Posterior vena cava (tissue), 2 donors: Measurements from ENCODE around the gene ZSCAN23. TPM values are rescaled to one million over a fixed set of nuclear protein-coding genes. Genes with fewer than 3 reads are reported as not detected.
"Not testable (repeated sequence)": the region's sequence is repeated elsewhere in the genome, so short reads cannot be mapped to it uniquely, and the experiment has no call there.

Experiments used
- DNase-seq: peaks from one replicate; pipeline ENCODE4 v3.0.0-alpha.2; 2020; ENCODE audit warnings: low spot score
- intact Hi-C, 2 donors: fragments of 100-400 bp; cut with DNase I; formaldehyde crosslinking; loops; one replicate each; pipeline versions ENCODE4 v1.14.1 to v1.14.2; 2022 to 2023
- long read RNA-seq, 2 donors: library from polyadenylated mRNA; unstranded; transcript quantifications; one replicate each; pipeline ENCODE4 v2.0.0, GENCODE V29; 2020 to 2021
- total RNA-seq, 2 donors: library from RNA; stranded (reverse); fragmentation: NEBNext Ultra II Directional; extraction: Animal tissue kit (Norgen Biotek cat#: 25700); gene quantifications; one replicate each; pipeline ENCODE4 v1.2.1, GENCODE V29; 2021
- donor health status: DM: yes; HTN: yes; CAD: no.
- donor health status: DM: yes; HTN: yes; CAD: no.

Gene ZSCAN23
- total RNA-seq: 1 to 10 TPM; 2.0 to 2.8 TPM
- long read RNA-seq, donor 1, partial matches to known transcripts: 0 of 1 reads
- long read RNA-seq, donor 1, other reads (novel, unspliced or antisense): 1 of 1 reads
- long read RNA-seq, donor 2, partial matches to known transcripts: 0 of 1 reads
- long read RNA-seq, donor 2, other reads (novel, unspliced or antisense): 1 of 1 reads

GRCh38 chr6:28443112-28443773, at the start of gene ZSCAN23:
Gene ZSCAN23, minus strand, starts transcription at chr6:28443491. Its CDS starts 7,225 bp downstream, at chr6:28436266.
- peak; percentile 93 for DNase-seq
- intact Hi-C loops: no loop called here

- intact Hi-C loops: no loop called here
These were observed 48.7 kb upstream of the ZSCAN23 start for GRCh38 chr6:28491984-28492317.

GRCh38 chr6:28490205-28490890, 47.1 kb upstream of the ZSCAN23 start:
- DNase-seq: no peak

More at GRCh38 chr6:28491984-28492317, 48.7 kb upstream of the ZSCAN23 start:
- no peak for DNase-seq

GRCh38 chr6:28489366-28490204, 46.3 kb upstream of the ZSCAN23 start:
- intact Hi-C loops: no loop called here
- no peak for DNase-seq

More at GRCh38 chr6:28490205-28490890, 47.1 kb upstream of the ZSCAN23 start:
- intact Hi-C loops: no loop called here

DNA sequence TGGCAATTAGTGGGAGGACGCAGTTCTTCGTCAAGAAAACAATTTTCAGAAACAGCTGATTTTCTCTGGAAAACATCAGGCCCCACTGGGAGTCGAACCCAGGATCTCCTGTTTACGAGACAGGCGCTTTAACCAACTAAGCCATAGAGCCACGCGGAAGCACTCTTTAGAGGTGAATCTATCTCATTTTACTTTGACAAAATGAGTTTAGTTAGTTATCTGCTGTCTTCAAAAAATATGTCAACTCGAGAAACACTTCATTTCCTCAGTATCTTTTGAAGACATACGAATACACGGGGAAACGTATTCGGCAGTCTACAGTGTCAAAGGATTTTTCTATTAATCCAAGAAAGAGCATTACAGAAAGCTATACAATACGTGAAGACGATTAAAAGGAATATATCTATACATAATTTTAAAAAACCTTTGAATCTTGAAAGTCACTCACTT, 45.6 kb upstream of the ZSCAN23 start:
- no peak for DNase-seq
- intact Hi-C loops: no loop called here

DNA sequence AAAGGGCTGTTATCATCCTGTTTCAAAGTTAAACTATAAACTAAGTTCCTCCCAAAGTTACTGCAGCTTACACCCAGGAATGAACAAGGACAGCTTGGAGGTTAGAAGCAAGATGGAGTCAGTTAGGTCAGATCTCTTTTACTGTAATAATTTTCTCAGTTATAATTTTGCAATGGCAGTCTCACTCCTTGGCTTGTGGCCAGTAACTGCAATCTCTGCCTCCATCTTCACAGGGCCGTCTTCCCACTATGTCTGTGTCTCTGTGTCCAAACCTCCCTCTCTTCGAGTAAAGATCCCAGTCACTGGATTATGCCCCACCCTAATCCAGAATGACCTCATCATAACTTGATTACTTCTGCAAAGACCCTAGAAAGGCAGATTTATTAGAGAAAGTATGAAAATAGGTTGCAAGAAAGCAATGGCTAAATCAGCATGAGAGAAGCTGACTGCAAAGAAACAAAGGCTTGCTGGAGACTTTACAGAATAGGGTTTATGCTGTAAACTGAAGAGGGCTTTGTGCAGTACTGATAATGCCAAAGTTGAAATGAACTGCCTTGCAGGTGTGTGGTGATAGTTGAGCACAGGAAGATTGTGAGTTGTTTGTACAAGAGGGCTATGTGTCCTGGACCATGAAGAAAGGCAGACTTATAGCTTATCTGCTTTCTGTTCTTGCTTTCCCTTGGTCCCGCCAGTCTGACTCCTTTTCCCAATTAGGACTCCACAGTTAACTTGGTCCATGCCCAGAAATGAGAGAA, 43.9 kb upstream of the ZSCAN23 start:
- DNase-seq: no peak
- intact Hi-C loops: no loop called here

DNA sequence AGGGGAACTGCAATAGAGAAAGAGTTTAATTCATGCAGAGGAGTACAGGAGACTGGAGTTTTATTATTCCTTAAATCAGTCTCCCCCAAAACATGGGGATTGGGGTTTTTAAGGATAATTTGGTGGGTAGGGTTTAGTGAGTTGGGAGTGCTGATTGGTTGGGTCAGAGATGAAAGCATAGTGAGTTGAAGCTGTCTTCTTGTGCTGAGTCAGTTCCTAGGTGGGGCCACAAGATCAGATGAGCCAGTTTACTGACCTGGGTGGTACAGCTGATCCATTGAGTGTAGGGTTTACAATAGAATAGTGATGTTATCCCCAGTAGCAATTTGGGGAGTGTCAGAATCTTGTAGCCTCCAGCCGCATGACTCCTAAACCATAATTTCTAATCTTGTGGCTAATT, 43.2 kb upstream of the ZSCAN23 start:
- intact Hi-C loops: no loop called here
- no peak for DNase-seq

- intact Hi-C loops: no loop called here
- no peak for DNase-seq
These were observed 42.2 kb upstream of the ZSCAN23 start for GRCh38 chr6:28485482-28485881.

- intact Hi-C loops: no loop called here
- no peak for DNase-seq
These were observed 37.1 kb upstream of the ZSCAN23 start for GRCh38 chr6:28480253-28480932.

GRCh38 chr6:28478518-28478917, 35.2 kb upstream of the ZSCAN23 start:
- intact Hi-C loops: no loop called here
- DNase-seq: no peak

- DNase-seq: no peak
- intact Hi-C loops: no loop called here
These were observed 31.3 kb upstream of the ZSCAN23 start for GRCh38 chr6:28474441-28475219.

GRCh38 chr6:28469153-28469745, 26.0 kb upstream of the ZSCAN23 start:
- intact Hi-C loops, DNase-seq: not testable (repeated sequence)

GRCh38 chr6:28468056-28468455, 24.8 kb upstream of the ZSCAN23 start:
- no peak for DNase-seq
- intact Hi-C loops: no loop called here

DNA sequence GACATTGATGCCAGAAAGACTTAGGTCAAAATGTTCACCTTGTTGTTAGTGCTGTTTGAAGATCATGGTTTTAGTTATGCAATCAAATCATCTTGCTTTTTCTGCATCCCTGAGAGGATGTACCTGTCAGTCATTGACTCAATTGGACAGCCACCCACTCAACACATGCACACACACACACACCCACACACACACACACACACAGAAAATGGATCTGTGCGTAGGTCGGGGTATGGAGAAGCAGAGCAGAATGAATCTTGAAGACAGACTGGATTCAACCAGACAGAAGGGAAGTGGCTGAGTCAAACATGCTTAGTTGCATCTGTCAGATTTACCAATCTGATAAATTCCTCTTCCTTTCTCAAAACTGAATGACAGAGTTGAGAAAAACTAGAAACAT, 19.1 kb upstream of the ZSCAN23 start:
- no peak for DNase-seq
- intact Hi-C loops: no loop called here

DNA sequence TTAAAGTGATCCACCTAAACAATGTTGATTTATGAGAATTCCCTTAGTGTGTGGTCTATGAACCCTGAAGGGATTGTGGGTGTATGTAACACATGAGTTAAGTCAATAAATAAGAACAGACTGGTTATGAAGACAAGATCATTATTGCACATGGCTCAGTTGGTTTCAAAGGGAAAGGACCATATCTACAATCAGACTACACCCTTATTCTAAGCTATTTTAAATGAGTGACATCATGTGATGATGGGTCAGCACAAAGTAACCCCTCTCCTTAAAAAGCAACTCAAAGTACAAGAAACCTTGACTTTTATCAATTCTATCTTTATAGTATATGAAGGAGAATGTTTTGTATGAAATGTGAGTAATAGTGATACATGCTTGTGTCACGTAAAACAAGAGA, 15.3 kb upstream of the ZSCAN23 start:
- no peak for DNase-seq
- intact Hi-C loops: no loop called here

DNA sequence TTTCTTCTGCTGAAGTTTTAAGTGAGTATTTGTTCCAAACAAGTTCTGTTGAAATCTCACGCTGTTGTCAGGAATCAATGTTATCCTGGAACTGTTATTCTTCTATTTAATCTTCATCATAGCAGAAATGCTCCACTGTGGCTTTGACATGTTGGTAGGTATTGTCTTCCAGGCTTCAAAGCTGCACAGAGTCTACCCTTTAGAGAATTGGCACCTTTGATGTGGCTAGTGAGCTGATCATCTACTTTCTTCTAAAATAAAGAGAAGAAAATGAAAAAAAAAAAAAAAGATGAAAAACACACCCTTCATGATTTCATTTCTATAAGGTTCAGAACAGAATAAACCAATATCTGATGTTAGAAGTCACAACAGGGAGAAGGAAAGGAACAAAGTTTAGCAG, 5.8 kb upstream of the ZSCAN23 start:
- intact Hi-C loops: no loop called here

DNA sequence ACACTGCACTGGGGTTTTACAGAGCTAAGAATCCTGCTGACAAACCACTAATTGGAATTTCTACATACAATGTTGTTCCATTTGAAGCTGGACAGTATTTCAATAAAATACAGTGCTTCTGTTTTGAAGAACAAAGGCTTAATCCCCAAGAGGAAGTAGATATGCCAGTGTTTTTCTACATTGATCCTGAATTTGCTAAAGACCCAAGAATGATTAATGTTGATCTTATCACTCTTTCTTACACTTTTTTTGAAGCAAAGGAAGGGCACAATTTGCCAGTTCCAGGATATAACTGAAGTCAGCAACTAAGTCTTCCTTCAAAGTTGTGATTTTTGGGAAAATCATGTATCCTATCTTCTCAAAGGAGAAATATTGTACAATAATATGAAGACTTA, 4.2 kb upstream of the ZSCAN23 start:
- intact Hi-C loops, DNase-seq: not testable (repeated sequence)

More for the DNA sequence above, 5.8 kb upstream of the ZSCAN23 start:
- DNase-seq: no peak
